OCI-LY7 (cell line): Measurements from ENCODE around the gene DYNLT4. TPM values are rescaled to one million over a fixed set of nuclear protein-coding genes. Genes with fewer than 3 reads are reported as not detected.

Experiments
- BruUV-seq: library from RNA; stranded (reverse); fragments of 400-500 nt; replicated peaks from 2 replicates; lab custom pipeline; 2021; lab: Mats Ljungman, UMichigan
- CTCF ChIA-PET: fragments of 300-600 bp; sonication (Branson Sonifier 250); formaldehyde crosslinking; loops from one replicate; lab custom pipeline; 2022; ENCODE audit warnings: antibody characterized with exemption; ENCODE audit not compliant: unreplicated experiment; lab: Charles Lee
- POLR2A ChIA-PET: fragments of 300-600 bp; sonication (Branson Sonifier 250); formaldehyde crosslinking; loops from one replicate; lab custom pipeline; 2022; ENCODE audit warnings: antibody characterized with exemption; lab: Charles Lee
- DNase-seq: peaks from one replicate; pipeline ENCODE4 v3.0.0-alpha.2; 2015; ENCODE audit warnings: low spot score
- H2AFZ ChIP-seq: fragments of 200-600 bp; sonication (generic), shearing (Covaris generic); 2 replicates; pipeline ENCODE4 v1.6.1; 2014; ENCODE audit warnings: mild to moderate bottlenecking, antibody characterized with exemption, low read length, moderate library complexity
- H3K27ac ChIP-seq: fragments of 200-600 bp; sonication (generic); 2 replicates; pipeline ENCODE4 v1.5.1; 2014; ENCODE audit warnings: mixed run types, low read depth, mild to moderate bottlenecking, moderate library complexity, low read length, inconsistent platforms; ENCODE audit not compliant: poor library complexity, severe bottlenecking
- H3K36me3 ChIP-seq: fragments of 200-600 bp; sonication (generic); 2 replicates; pipeline ENCODE4 v1.6.1; 2014; ENCODE audit warnings: mild to moderate bottlenecking, antibody characterized with exemption, low read length, moderate library complexity, mixed read lengths; ENCODE audit not compliant: insufficient read depth
- H3K4me1 ChIP-seq: fragments of 200-600 bp; sonication (generic); 2 replicates; pipeline ENCODE4 v1.5.1; 2014; ENCODE audit warnings: mild to moderate bottlenecking, low read length; ENCODE audit not compliant: insufficient read depth, poor library complexity, severe bottlenecking
- H3K4me2 ChIP-seq: fragments of 200-600 bp; sonication (generic); 2 replicates; pipeline ENCODE4 v1.6.1; 2014; ENCODE audit warnings: mild to moderate bottlenecking, low read length
- H3K4me3 ChIP-seq: fragments of 200-600 bp; sonication (generic); 2 replicates; pipeline ENCODE4 v1.5.1; 2014; ENCODE audit warnings: mild to moderate bottlenecking, low read depth, low read length; ENCODE audit not compliant: poor library complexity, severe bottlenecking
- H3K79me2 ChIP-seq: fragments of 200-600 bp; sonication (generic); 2 replicates; pipeline ENCODE4 v1.6.1; 2016; ENCODE audit warnings: low read depth, mild to moderate bottlenecking, low read length, moderate library complexity, mixed read lengths; ENCODE audit not compliant: insufficient read depth
- H3K9me2 ChIP-seq: fragments of 200-600 bp; sonication (generic); 2 replicates; pipeline ENCODE4 v1.6.1; 2016; ENCODE audit warnings: mild to moderate bottlenecking, low read length, mixed read lengths; ENCODE audit not compliant: insufficient read depth
- H3K9me3 ChIP-seq: fragments of 200-600 bp; sonication (generic); 2 replicates; pipeline ENCODE4 v1.6.1; 2014; ENCODE audit warnings: mild to moderate bottlenecking, mixed run types, low read length, mixed read lengths
- H4K20me1 ChIP-seq: fragments of 200-600 bp; sonication (generic); 2 replicates; pipeline ENCODE4 v1.6.1; 2014; ENCODE audit warnings: mild to moderate bottlenecking, antibody characterized with exemption, low read length, moderate library complexity, mixed read lengths; ENCODE audit not compliant: insufficient read depth
- CTCF ChIP-seq: fragments of 200-600 bp; sonication (generic); conservative IDR thresholded peaks from 2 replicates; pipeline ENCODE4 v1.5.1; 2014; ENCODE audit warnings: mild to moderate bottlenecking, antibody characterized with exemption, low read length, moderate library complexity, mixed read lengths
- EZH2phosphoT487 ChIP-seq: fragments of 200-600 bp; sonication (generic); IDR thresholded peaks from 2 replicates; pipeline ENCODE4 v1.6.1; 2018; ENCODE audit warnings: low read depth, borderline replicate concordance, mild to moderate bottlenecking, mixed run types, antibody characterized with exemption, low read length, moderate library complexity, mixed read lengths
- intact Hi-C: fragments of 100-400 bp; cut with micrococcal nuclease; formaldehyde crosslinking; loops from one replicate; pipeline ENCODE4 v1.10.0; 2022; ENCODE audit not compliant: unreplicated experiment
- total RNA-seq, 2 experiments: library from RNA; depleted of rRNA in 1 of 2; stranded (reverse); fragments of >200 nt in 1 of 2; shearing (Covaris generic) in 1 of 2; gene quantifications; 2 replicates each; pipeline ENCODE4 v1.2.3, GENCODE V29; 2014 to 2022

DYNLT4 gene
- total RNA-seq, 2 experiments from 2014 or later = not detected

GRCh38 chr1:44848456-44849181 lies 41.5 kb upstream of the DYNLT4 start:
- Histone ChIP-seq H3K9me3 (no peaks in the 10 kb centered on the region), H2AFZ (no peak overlapping the region), H3K27ac (no peak overlapping the region), H3K36me3 (0 out of 2 replicates have a peak, but pooled peaks cover 7% of the 10 kb centered on the region), H4K20me1 (no peaks in the 10 kb centered on the region), H3K4me2 (no peak overlapping the region), H3K4me1 (peaks cover 9% of the 10 kb centered on the region), H3K79me2 (no peaks in the 10 kb centered on the region), H3K4me3 (no peak overlapping the region), H3K9me2 (no peaks in the 10 kb centered on the region)
- intact Hi-C loops = no loop called here
- no TSS peak for BruUV-seq
- ChIA-PET CTCF (interaction anchor here (0.5 kb wide), 1 partner anchor 164 kb away, joined by 17 read pairs; no protein-coding TSS in a partner anchor), POLR2A (no interaction called here)
- no peak for TF ChIP-seq EZH2phosphoT487
- TF ChIP-seq CTCF = no peak
- no peak for DNase-seq

- POLR2A ChIA-PET = interaction anchor here (0.6 kb wide), 1 partner anchor 1850 kb away, joined by 3 read pairs; no protein-coding TSS in a partner anchor
- Histone ChIP-seq H3K9me2 (no peaks in the 10 kb centered on the region), H4K20me1 (no peaks in the 10 kb centered on the region), H3K4me1 (peaks cover 9% of the 10 kb centered on the region), H3K36me3 (0 out of 2 replicates have a peak, but pooled peaks cover 7% of the 10 kb centered on the region), H3K4me2 (no peak overlapping the region), H3K79me2 (no peaks in the 10 kb centered on the region), H3K27ac (no peak overlapping the region), H3K9me3 (no peaks in the 10 kb centered on the region), H3K4me3 (no peak overlapping the region), H2AFZ (no peak overlapping the region)
- no peak for TF ChIP-seq CTCF
- TF ChIP-seq EZH2phosphoT487 = no peak
- DNase-seq = no peak
- CTCF ChIA-PET = no interaction called here
- BruUV-seq = no TSS peak
- intact Hi-C loops = no loop called here
These were observed 40.7 kb upstream of the DYNLT4 start for GRCh38 chr1:44847845-44848244.

GRCh38 chr1:44846985-44847384 lies 39.8 kb upstream of the DYNLT4 start:
- intact Hi-C loops = no loop called here
- Histone ChIP-seq H3K79me2 (no peaks in the 10 kb centered on the region), H3K36me3 (0 out of 2 replicates have a peak, but pooled peaks cover 7% of the 10 kb centered on the region), H3K4me3 (no peak overlapping the region), H4K20me1 (no peaks in the 10 kb centered on the region), H3K9me2 (no peaks in the 10 kb centered on the region), H3K4me2 (no peak overlapping the region), H3K4me1 (peaks cover 9% of the 10 kb centered on the region), H3K9me3 (no peaks in the 10 kb centered on the region), H3K27ac (no peak overlapping the region), H2AFZ (no peak overlapping the region)
- ChIA-PET CTCF (no interaction called here), POLR2A (interaction anchor here (0.7 kb wide), 1 partner anchor 109 kb away, joined by 3 read pairs; no protein-coding TSS in a partner anchor)
- TF ChIP-seq EZH2phosphoT487 = no peak
- TF ChIP-seq CTCF = no peak
- BruUV-seq = no TSS peak
- DNase-seq = no peak
